Suppressor macrophage treated with lipopolysaccharide for 1 hour (primary cell): Measurements from ENCODE around the gene TMEM183A.

Experiments used
- DNase-seq, 3 donors: peaks; one replicate each; pipeline ENCODE4 v3.0.0-alpha.2; 2020 to 2022

The TMEM183A gene

DNA sequence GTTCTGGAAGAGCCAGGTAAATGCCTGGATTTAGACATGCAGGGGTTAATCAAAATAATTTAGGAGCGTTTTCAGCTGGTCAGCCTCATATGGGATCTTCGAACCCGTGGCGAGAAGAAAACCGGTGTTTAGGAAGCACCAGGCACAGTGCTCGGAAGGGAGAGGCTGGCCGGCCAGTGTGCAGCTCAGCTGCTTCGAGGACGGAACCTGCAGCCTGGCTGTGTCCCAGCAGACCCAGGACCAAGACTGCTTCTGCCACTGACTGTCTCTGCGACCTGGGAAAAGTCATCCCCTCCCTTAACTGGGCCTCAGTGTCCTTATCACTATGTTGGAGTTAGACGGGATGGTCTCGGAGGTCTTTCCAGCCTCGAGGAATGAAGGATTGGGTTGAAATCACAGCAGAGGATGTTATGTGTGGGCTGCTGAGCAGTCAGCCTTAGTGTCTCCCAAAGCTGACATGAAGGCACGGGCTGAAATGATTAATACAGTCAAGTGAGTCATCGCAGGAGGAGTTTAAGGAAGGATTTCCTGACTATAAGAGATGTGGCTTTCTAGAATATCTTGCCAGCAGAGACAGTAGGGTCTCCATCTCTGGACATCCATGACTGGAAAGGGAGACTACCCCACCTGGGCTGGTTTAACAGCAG is 39.9 kb downstream of the TMEM183A start:
- peak; percentile 80 to 92 (median 90) for DNase-seq

DNA sequence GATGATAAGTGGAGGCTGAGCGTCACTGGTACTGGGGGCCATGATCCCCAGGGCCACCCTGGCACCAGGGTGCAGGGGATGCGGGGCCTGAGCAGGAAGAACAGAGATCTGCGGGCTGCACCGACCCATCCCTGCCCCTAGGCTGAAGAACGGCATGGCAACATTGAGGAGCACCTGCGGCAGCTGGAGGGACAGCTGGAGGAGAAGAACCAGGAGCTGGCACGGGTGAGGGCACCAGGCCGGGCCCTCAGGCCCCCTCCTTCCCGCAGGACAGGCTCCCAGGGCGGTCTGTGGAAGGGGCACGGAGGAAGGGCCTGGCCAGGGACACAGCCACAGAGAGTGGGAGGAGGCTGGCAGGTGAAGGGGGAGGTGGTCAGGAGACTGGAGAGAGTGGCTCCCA is 40.9 kb downstream of the TMEM183A start:
- DNase-seq: no peak

DNA sequence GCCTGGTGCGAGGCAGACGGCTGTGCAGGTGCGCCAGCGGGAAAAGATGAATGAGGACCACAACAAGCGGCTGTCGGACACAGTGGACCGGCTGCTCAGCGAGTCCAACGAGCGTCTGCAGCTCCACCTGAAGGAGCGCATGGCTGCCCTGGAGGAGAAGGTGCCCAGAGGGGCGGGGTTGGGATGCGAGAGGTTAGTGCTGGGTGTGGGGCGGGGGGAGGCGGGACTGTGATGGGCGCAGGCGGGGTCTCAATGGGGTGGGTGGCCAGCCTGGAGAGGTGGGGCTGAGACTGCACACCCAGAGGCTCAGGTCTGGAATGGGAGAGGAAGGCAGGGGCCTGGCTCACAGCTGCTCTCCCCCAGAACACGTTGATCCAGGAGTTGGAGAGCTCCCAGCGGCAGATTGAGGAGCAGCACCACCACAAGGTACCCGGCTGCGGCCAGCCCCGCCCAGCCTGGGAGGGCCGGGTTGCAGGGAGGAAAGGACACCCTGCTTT is 41.4 kb downstream of the TMEM183A start:
- no peak for DNase-seq

DNA sequence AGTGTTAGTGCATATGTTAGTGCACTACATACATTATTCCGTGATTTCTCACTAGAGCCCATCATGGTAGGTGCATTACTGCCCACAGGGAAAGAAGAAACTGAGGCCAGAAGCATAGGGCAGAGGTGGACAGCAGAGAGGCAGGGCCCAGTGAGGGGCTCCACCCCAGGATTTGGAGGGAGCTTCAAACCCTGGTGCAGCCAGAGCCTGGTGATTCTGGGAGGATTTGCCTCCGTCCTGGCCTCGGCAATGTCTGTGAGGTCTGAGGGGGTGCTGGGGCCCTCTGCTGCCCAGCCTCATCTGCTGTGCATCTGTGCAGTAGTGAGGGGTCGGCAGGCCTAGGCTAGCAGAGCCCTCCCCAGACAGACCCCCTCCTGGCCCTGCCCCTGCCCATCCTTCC is 41.9 kb downstream of the TMEM183A start:
- no peak for DNase-seq

DNA sequence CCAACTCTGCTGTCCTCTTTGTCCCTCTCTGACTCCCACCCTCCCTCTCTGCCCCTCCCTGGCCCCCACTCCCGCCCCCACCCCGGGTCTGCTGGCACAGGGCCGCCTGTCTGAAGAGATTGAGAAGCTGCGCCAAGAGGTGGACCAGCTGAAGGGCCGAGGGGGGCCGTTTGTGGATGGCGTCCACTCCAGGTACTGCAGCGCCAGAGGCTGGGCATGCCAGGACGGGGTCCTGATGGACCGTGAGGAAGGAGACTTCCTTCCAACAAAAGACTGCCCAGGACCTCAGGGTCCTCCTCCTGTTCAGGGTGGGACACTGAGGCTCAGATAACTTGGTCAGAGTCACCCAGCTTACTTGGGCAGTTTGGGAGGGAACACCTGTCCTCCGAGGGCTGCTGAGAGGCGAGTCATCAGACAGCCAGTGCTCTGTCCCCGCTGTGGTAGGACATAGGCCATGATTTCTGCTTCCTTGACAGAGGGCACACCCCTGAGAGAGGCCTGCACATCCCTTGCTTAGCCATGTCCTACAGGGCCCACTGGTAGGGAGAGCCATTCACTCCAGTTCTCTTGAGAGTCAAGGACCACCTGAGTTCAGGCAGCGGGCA is 42.5 kb downstream of the TMEM183A start:
- no peak for DNase-seq

DNA sequence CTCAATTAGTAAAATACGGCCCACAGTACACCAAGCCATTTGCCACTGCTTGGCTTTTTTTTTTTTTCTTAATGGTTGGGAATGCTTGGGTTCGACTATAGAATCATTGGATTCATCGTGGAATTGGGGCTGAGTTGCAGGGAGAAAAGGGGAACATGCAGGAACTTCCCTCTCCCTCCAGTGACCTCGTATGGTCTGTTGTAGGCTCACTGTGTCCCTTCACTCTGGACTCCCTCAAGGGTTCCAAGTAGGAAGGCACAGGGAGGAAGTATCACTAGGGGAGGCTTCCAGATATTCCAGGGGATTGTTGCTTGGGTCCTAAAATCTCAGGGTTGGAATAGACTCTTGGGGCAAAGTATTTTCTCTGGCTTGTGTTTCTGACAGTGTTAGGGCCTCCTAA is 43.7 kb downstream of the TMEM183A start:
- peak; percentile 50 to 53 (median 52) for DNase-seq

DNA sequence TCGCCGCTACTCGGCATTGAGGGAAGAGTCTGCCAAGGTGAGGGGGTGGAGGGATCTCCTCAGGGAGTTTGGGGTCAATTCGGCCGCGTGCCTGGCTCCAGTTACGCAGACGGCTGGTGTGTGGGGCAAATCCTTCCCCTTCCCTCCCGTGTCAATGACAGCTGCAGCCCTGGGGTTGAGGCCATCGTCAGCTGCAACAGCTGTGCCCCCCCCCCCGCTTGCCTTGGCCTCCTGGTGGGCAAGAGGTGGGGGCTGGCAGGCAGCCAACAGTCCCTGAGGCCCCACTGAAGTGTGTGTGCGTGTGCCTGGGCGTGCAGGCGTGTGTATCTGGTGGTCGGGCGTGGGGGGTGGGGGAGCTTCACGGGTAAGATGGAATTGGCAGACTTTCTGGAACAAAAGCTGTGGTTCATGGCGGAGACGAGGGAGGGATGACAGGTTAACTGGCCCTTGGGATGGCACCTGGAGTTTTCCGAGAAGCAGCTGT is 44.7 kb downstream of the TMEM183A start:
- DNase-seq: no peak

DNA sequence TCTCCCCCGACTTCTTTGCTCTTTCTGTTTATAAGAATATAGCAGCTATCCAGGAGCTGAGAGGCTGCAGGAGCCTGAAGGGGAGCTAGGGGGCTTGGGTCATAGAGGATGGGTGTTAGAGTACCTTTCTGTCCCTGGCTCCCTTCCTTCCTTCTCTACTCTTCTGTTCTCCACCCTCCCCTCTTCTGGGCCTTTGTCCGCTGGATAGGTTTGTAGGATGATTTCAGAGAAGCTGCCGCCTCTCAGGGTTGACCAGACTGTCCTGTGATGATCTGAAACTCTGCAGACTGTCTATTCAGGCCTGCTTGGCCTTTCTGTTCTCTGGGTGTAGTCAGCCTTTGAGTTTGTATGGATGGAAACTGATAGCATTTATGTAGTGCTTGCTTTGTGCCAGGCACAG is 45.4 kb downstream of the TMEM183A start:
- DNase-seq: no peak

DNA sequence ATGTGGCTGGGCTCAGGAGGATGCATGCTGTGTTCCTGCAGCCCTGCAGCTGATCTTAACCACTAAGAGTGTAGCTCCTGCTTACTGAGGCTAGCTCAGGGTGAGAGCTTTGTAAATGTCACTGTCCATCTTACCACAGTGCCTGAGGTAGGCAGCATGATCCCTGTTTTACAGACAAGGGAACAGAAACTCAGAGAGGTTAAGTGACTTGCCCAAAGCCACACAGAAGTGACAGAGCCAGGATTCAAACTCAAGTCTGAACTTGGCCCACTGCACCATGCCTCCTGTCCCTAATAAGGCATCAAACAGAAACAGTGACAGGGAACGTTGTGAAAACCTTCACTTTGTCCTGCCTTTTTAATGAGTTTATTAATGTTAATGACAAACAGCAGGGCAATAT is 47.0 kb downstream of the TMEM183A start:
- no peak for DNase-seq

DNA sequence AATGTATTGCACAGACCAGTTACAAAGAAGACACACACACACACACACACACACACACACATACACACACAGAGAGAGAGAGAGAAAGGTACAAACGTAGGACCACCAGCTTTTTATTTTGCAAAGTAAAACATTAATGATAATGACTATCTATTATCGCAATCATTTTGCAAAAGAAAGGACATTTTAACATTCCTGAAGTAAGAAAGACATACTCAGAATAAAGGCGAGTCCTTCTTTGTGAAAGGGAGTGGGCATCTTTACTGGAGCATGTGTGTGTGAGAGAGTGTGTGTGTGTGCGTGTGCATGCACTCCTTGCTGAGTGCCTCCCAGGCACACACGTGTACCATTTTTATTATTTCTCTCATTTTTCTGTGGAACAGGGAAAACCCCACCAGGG is 47.5 kb downstream of the TMEM183A start:
- no peak for DNase-seq

DNA sequence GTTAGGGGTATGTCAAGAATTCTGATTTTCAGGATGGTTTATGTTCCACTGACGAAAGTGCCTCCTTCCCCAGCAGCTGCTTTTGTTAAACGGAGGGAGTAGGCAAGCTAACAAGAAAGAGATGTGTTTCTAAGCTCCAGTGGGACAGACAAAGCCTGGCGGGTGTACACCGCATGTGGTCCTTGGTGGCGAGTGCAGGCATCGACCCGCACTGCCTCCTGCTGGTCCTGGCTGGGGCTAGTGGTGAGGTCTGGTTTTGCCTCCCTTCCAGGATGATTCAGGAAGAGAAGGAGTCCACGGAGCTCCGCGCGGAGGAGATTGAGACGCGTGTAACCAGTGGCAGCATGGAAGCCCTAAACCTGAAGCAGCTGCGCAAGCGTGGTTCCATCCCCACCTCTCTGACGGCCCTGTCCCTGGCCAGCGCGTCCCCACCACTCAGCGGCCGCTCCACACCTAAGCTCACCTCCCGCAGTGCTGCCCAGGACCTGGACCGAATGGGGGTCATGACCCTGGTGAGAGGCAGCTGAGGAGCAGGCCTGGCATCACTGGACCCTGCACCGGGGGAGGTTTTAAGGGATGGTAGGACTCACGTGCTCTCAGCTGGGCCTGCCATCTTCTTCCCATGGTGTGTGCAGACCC is 48.1 kb downstream of the TMEM183A start:
- no peak for DNase-seq

DNA sequence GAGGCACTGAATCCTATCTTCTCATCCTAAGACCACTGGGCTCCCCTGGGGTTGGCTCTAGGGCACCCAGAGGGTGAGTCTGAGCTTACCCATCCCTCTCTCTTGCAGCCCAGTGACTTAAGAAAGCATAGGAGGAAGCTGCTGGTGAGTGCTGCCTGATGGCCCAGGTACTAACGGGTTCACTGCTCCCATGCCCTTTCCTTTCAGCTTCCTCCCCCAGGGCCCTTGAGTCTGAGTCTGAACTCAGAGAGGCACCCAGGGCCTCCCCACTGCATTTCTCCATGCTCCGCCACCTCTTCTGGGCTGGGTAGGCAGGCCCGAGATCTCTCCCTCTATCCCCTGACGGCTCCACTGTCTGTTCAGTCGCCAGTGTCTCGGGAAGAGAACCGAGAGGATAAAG is 48.8 kb downstream of the TMEM183A start:
- DNase-seq: no peak

DNA sequence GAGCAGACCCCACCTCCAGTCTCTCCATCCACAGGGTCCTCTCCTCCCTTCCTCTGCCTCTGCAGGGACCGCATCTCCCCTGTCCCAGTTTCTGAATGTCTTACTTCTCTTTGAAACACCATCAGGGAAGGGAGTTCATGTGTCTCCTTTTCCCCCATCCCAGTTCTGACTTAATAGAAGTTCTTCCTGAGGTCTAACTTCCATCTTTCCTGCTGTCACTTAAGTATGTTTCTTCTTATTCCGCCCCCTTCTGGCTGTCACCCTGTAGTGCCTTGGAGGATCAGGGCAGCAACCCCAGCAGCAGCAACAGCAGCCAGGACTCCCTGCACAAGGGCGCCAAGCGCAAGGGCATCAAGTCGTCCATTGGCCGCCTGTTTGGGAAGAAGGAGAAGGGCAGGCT is 49.3 kb downstream of the TMEM183A start:
- no peak for DNase-seq

DNA sequence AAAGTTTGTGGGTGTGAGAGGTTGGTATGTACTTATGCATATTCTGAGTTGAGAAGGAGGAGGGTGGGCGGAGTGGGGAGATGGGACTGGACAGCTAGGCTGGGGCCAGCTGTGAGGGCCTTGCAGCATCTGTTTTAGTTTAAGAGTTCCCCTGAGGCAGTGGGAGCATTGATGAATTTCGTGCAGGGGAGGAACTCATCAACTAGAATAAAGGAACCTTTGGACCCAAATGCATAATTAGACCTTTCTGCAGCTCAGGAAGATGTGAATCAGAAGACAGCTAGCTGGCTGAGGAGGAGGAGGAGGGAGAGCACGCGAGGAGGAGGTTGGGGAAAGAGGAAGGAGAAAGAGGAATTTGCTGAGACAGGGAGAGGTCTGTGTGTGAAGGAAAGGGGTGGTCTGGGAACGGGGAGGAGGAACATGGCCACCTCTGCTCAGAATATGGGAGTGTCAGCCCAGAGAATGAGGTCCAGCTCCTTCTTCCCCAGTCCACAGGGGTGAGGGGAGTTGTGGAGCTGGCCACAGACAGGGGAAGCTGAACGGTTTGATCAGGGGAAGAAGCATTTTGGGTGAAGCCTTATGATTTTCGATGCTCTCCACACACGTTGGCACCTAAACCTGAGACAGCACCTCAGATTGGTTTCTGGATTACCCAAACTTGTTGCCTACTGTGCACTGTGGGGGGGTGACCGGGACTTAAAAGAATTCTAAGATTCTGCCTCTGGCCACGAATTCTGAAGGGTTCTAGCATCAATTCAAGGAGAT is 50.9 kb downstream of the TMEM183A start:
- peak; percentile 61 to 70 (median 67) for DNase-seq

DNA sequence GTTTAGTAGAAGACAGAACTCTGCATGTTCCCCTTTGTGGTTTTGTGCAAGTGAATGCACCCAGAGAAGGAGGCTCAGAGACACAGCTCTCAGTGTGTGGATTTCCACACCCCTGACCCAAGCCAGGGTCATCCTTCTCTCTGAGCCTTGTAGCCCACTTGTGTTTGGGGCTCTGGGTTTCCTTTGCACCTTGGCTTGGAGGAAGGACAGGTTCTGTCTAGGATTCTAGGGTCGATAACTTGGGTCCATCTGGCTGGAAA is 51.4 kb downstream of the TMEM183A start:
- DNase-seq: peak in 2 of 3 donors; percentile 41 to 43

DNA sequence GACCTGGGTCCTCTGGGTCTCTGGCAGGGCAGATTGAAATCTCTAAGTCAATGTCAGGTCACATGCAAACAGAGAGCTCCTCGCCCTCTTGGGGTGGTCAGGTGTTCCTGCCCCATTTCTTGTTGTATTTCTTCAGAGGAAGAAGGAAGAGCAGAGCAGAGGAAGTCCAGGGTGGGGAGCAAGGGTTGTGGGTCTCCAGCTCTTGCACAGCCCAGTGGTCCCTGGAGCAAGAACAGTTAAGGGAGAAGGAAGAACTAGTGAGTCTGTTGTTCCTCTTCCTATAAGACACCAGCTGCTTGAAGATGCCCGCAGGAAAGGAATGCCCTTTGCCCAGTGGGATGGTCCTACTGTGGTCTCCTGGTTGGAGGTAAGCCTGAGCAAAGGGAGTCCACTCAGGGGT is 52.3 kb downstream of the TMEM183A start:
- peak in 2 of 3 donors; percentile 29 to 39 for DNase-seq

DNA sequence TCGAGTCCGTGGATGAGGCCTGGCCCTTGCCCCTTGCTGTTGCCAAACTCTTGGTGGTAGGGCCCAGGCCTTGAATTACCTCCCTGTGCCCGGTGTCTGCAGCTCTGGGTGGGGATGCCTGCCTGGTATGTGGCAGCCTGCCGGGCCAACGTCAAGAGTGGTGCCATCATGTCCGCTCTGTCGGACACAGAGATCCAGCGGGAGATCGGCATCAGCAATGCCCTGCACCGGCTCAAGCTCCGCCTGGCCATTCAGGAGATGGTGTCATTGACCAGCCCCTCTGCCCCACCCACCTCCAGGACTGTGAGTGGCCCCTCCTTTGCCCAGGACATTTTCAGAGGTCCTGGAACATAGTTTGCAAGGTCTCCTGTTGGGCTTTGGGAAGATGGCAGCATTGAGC is 52.9 kb downstream of the TMEM183A start:
- DNase-seq: no peak

DNA sequence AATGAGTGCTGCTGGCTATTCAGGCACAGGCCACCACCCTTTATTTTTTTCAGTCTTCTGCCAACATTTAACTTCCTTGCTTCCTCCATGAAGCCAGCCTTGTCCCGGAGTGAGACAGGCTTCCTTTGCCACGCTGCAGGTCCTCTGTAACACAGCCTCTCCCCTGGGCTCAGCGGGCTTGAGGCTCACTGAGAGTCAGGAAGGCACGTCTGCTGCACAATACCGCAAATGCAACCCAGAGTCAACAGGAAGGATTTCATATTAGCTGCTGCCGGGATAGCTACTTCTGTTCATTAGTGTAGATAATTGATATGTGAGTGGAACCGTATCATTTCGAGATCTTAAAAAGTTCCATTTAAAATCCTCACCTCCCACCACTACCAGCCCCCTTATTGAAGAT is 56.1 kb downstream of the TMEM183A start:
- DNase-seq: no peak

DNA sequence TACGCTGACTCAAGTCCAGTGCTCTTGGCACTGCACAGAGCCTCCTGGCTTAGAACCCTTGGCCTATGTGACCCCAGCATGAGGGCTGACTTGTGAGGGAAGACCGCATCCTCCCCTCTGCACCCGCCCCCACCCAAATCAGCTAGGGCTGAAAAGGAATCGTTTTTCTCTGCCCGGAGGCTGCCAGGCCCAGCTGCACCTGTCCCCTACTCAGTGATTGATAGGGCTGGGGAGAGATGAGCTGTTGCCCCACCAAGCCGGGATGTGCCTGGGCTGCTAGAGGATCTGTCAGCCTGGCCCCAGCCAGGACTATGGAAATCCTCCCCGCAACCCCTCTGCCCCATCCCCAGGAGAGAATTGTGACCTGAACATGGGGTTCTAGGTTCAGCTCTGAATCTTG is 58.0 kb downstream of the TMEM183A start:
- DNase-seq: no peak

DNA sequence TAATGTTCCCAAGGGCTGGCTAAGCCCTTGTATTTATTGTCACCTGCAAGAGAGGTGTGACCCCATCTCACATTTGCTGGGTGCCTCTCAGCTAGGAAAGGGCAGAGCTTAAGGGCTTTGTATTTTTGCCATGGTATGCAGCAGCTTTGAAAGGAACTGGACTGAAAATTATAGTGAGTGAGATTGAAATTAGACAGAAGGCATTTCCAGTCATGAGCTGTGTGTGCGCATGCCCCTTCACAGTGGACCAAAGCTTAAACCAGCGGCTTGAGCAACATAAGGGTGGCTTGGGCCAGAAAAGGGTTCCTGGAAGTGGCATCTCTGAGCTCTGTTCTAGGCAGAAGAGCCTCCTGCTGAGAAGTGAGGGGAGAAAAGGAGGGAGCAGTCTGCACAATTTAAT is 58.8 kb downstream of the TMEM183A start:
- DNase-seq: no peak

DNA sequence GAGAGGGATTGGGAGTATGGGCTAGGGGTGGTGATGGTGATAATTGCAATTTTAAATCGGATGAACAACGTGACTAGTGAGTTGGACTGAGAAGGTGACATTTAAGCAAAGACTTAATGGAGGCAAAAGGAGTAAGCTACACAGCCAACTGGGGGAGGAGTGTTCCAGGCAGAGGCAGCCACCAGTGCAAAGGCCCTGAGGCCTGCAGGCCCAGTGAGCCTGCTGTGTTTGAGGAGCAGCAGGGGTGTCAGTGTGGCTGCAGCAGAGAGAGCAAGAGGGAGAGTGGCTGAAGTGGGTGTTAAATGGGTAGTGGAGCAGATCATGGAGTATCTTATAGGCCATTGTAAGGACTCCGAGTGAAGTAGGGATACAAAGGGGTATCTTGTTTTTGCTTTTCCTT is 59.8 kb downstream of the TMEM183A start:
- DNase-seq: no peak

DNA sequence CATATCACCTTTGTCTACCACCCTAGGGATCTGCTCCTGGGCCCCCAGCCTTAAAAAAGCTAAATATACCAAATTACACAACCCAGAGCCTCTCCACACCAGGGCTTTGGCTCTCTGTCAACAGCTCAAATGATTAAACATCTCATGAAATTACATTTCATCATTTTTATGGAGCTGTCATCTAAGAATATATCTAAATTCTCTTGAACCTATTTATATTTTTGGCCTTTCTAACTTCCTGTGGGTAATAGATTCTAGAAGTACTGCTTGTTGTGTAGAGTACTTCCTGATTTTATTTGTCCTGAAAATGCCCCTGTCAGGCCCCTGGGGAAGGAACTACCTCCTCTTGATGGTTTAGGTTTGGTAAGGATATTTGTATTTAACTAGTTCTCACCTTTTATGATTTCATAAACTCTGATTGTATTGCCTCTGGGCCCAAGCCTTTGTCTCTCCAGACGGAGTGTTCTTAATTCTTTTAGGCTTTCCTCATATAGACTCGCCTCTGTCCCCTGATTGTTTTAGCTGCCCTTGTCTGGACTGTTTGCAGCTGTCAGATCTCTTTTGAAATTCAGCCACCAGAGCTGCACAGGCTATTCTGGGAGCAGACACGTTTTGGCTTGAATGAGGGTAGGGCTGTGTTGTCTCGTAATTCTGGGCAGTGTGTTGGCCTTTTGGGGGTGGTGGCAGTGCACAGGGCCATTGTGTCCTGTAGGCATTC is 62.0 kb downstream of the TMEM183A start:
- peak; percentile 53 to 65 (median 65) for DNase-seq

DNA sequence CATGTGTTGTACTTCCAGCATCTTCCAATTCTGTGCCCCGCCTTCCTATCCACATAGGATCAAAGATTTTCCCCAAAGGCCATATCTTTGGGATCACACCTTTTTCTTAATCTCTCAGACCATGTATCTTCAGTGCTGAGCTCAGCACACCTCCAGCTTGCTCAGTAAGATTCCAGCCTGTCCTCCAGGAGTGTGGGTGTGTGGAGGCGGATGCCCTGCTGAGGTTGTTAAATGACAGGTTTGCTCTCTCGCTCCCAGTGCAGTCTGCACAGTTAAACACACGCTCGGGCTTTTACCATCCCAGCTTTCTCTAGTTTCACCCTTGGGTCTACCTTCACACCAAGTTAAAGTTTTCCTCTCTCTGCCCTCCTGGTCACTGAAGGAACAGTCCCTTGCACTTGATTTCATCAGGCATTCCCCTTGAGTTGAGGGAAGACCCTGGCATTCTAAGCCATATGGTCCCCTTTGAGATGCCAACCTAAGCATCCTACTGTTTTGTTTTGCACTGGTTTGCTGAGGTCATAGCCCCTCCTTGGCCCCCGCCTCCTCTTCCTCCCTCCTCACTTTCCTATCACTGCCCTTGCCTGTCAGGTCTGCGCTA is 64.9 kb downstream of the TMEM183A start:
- DNase-seq: no peak
